Stimulated activated CD8-positive, alpha-beta memory T cell treated with anti-CD3 and anti-CD28 coated beads, Interleukin-15, amount 100 ng/mL, for 1 hour (primary cell): ENCODE data around the gene ADGRD2.

Experiments
- DNase-seq: peaks from one replicate; pipeline ENCODE4 v3.0.0-alpha.2; 2020; ENCODE audit warnings: low read depth

ADGRD2 gene

DNA sequence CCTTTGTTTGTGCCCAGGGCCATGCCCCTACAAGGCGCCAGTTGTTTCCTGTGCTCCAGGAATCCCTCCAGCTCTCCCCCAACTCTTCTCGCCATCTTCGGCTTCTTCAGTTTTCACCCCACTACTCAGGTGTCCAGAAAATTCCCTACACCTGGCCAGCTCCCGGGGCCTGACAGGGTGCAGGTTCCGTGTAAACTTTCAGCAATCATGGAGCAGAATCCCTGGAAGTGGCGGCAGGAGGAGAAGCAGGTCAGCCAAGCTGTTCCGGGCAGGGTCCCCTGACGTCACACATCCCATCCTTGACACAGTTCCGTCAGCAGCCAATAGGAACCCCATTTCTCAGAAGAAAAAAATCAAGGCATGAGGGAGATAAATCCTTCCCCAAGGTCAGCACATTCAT is 12.2 kb upstream of the ADGRD2 start:
- DNase-seq = no peak

DNA sequence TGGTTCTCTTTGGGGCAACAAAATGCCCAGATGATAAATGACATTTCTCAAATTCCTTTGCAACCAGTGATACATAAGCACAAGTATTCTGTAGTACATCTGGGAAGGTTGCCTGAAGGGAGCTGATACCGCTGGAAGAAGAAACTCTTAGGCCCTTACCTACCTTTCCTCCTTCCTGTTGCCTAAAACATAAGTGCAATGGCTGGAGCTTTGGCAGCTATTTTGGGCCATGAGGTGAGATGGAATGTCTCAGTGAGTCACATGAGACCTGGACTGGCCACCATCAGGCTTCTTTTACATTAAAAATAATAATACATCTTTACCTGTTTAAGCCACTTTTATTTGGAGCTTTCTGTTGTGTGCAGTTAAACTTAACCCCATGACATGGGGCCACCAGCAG is 11.2 kb upstream of the ADGRD2 start:
- no peak for DNase-seq

DNA sequence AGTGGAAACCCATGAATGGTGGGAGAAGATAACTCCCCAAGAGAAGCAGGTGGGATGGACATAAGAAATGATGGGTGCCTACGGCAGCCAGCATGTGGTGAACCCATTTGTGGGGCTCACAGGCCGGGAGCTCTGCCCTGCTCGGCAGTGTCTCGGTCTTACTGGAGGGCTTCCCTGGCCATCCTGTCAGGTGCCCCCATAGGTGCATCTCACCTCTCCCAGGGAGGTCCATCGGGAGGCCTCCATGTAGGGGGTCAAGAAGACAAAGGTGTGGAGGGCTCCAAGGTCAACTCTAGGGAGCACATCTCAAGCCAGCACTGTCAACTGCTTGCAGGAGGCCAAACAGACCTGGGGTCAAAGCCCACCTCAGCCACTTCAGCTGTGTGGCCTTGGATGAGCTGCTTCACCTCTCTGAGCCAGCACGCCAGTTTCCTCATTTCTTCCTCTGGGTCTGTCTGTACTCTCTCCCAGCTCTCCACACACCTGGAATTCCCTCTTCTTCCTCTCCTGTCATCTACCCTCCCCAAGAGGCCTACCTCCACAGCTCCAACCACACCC is 10.5 kb upstream of the ADGRD2 start:
- DNase-seq = no peak

DNA sequence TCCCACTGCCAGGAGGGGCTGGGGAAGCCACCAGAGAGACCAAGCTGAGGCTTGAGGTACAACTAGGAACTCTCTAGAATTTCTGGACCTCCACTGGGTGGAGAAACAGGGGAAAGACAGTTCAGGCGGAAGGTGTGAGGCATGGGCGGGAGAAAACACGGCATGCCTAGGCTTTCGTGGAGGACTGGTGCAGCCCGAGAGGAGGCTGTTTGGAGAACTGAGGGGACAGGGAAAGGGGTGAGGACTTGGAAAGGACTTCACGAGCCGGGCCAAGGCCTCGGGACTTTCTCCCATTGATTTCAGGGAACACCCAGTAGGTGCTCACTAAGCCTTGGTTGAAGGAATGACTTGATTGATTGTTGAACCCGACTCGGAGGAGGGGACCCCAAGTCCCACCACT is 9.5 kb upstream of the ADGRD2 start:
- no peak for DNase-seq

DNA sequence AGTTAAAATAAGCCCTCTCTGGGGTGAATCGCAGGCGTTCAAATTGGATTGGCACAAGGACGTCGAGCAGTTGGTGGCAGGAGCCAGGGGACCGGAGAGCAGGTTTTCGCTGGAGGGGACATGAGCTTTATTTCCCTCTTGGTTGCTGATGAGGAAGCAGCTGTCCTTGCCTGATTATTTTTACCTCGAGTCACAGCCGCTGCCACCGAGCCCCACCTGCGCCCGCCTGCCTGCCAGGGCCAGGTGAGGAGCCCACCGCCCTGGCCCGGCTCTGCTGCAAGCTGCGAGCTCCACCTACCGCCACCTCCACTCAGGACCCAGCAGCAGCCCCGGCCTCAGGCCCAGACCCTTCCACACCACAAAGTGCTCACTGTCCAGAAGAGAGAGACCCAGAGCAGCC is 9.0 kb upstream of the ADGRD2 start:
- DNase-seq = no peak

DNA sequence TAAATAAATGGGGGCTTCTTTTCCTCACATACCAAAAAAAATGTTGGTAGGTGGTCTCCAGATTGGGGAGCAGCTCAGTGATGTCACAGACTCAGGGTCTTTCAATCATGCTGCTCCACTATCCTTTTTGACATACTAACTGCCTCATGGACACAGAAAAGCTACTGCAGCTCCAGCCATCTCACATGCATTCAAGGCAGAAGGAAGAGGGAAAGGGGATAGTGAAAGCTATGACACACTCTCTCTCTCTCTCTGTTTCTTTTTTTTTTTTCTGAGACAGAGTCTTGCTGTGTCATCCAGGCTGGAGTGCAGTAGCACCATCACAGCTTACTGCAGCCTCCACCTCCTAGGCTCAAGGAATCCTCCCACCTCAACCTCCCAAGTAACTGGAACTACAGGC is 7.9 kb upstream of the ADGRD2 start:
- DNase-seq = no peak

DNA sequence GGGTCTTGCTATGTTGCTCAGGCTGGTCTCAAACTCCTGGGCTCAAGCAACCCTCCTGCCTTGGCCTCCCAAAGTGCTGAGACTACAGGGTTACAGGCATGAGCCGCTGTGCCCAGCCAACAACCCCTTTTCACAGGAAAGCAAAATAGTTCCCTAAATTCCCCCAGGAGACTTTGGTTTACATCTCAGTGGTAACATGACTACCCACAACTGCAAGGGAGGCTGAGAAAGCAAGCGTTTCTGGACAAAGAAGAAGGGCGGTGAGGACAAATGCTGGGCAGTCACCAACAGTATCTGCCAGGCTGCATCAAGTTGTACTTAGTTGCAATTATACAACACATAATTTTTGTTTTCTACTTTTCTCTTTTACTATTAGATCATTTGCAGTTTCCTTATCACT is 7.4 kb upstream of the ADGRD2 start:
- no peak for DNase-seq

DNA sequence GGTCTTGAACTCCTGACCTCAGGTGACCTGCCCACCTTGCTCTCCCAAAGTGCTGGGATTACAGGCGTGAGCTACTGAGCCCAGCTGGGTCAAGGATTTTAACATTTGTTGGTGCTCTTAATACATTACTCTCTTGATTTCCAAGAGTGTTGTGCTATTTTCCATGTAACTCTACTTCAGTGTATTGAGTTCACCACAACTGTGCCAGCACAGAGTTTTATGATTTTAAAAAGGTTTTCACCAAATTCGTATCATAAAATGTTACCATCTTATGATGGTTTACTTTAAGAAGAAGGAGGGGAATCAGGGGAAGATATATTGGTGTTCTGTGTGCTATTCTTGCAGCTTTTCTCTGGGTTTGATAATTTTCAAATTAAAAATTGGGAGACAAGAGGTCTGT is 6.6 kb upstream of the ADGRD2 start:
- no peak for DNase-seq

DNA sequence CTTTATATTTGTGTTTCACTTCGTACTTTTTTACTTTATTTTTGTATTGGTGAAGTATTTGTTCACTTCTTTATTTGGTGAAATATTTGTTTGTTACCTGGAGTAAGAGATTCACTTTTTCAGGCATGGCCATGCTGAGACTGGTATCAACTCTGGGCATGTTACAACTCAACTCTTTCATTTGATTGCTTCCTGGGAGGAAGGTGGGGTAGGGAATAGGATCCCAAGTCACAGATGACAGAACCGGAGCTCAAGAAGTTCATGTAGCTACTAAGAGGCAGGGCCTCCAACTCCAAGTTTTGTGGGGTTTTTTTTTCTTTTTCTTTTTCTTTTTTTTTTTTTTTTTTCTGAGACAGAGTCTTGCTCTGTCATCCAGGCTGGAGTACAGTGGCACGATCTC is 6.1 kb upstream of the ADGRD2 start:
- no peak for DNase-seq

DNA sequence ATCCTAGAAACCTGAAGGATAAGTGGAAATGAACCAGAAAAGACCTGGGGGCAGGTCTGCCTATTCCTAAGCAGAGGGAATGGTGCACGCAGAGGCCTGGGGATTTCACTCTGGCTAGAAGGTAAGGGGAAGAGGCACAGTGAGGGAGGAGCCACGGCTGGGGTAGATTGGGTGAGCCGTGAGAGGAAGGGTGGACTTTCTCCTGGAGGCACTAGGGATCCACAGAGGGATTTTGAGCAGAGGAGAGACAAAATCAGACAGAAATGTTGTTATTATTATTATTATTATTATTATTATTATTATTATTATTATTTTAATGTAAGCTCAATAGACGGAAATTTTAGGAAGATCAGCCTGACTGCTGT is 3.0 kb upstream of the ADGRD2 start:
- DNase-seq = no peak

DNA sequence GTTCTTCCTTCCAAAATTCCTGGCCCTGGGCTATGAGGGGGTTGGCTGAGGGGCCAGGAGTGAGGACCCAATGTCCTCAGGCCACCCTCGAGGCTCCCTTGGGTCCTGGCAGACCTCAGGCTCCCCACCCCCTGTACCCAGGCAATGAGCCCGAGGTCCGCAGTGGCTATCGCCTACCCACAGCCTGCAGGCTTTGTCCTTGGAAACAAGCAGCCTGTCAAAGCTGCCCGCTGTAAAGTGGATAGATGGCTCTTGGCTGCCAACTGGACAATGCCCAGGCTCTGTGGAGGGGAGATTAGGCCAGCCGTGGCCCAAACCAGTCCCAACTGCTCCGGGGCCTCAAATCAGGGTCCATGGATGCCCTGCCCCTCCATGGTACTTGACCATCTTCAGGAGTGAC is 2.2 kb upstream of the ADGRD2 start:
- no peak for DNase-seq

DNA sequence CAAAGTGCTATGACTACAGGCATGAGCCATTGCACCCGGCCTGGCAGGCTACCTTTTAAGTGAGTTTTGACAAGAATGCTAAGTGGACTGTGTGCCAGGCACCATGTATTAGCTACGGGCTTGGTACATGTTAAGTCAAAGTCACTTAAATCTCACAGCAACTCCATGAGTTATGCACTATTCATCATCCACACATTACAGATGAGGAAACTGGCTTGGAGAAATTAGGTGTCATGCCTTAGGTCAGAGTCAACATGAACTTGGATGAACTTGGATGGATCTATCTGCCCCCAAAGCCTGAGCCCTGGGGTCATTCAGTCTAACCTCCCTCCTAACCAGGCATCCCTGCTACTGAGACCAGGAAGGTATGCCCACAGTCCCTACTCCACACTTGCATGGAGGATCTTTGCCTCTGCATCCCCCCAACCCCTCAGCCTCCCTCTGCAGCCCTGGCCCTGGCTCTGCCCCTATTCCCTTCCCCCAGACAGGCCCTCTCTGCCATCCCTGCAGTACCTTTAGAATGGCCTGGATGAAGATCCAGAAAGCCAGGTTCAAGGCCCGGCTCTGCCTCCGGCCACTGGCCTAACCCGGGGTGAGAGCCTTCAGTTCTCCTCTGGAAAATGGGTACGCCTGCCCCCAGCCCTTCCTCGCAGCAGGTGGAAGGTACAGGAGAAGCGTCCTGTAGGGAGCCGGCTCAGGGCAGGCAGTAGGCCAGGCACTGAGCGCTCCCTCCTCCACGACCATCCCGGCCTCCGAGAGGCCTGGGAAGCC is 685 bp upstream of the ADGRD2 start:
- DNase-seq = no peak

DNA sequence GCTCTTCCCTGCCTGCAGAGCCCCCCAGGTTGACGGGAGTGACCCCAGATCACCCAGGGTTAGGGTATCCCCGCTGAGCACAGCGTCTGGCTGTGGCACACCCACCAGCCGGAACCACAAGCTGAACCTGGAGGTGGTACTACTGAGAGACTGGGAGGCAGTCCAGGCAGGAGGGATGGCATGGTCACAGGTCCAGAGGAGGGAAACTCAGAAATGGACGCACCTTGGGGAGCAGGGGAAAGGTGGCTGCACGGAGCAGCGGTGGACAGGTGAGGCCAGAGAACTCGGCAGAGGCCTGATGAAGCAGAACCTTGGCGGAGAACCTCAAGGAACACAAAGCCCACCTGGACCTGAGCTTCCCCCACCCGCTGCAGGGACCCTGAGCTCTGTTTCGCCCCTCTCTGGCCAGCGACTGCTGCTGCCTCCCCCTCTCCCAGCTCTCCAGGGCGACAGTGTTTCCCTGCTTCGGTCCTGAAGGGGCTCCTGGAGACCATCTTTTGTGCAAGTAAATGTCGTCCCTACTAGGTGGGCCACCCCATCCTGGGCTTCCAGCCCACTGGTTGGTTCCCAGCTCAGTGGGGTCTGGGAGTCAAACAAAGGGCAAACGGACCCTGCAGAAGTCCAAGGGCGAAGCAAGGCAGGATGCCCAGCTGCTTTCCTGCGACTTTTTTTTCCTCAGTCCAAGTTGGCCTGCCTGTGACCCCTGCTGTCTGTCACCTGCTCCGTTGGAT is 845 bp downstream of the ADGRD2 start:
- DNase-seq = no peak

DNA sequence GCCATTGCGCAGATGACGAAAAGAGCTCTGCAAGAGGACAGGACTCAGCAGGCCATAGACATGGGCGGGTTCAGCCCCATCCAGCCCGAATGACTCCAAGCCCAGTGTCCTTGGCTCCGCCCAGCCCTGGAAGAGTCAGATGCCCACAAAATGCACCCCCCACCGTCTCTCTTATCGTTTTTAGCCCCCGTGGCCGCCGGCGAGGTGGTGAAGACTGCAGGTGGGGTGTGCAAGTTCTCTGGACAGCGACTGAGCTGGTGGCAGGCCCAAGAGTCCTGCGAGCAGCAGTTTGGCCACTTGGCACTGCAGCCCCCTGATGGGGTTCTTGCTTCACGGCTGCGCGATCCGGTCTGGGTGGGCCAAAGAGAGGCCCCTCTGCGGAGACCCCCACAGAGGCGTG is 2.1 kb downstream of the ADGRD2 start:
- no peak for DNase-seq

DNA sequence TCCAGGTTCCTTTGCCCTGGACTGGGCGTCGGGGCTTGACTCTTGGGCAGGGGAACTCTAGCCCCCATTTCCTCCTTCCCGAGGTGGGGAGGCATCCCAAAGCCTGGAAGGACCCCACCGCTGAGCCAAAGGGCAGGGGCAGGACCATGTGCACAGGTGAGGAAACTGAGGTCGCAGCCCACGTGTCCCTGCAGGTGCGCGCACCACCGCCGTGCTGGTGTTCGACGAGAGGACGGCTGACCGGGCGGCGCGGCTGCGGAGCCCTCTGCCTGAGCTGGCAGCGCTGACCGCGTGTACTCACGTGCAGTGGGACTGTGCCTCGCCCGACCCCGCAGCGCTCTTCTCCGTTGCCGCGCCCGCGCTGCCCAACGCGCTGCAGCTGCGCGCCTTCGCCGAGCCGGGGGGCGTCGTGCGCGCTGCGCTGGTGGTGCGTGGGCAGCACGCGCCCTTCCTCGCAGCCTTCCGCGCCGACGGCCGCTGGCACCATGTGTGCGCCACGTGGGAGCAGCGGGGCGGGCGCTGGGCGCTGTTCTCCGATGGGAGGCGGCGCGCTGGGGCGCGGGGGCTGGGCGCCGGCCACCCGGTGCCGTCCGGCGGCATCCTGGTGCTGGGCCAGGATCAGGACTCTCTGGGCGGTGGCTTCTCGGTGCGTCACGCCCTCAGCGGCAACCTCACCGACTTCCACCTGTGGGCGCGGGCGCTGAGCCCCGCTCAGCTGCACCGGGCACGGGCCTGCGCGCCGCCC is 2.8 kb downstream of the ADGRD2 start:
- DNase-seq = no peak

DNA sequence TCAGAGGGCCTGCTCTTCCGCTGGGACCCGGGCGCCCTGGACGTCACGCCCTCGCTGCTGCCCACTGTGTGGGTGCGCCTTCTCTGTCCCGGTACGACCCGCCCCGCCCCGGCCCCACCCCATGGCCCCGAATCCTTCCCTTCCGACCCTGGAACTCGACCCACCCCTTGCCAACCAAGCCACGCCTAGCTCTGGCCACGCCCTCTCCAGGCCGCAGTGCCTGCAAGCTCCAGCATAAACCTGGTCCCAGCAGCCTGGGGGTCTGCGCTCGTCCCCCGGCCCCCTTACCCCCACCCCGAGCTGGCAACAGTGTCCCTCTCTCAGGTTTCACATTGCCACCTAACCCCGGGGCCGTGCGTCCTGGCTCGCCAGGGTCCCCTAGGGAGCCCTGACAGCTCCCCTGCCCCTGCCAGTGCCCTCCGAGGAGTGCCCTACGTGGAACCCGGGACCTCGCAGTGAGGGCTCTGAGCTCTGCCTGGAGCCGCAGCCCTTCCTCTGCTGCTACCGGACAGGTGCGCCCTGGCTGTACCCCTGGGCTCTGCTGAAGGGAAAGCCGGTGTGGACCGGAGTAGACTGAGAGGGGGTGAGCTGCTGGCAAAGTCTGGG is 3.4 kb downstream of the ADGRD2 start:
- no peak for DNase-seq

DNA sequence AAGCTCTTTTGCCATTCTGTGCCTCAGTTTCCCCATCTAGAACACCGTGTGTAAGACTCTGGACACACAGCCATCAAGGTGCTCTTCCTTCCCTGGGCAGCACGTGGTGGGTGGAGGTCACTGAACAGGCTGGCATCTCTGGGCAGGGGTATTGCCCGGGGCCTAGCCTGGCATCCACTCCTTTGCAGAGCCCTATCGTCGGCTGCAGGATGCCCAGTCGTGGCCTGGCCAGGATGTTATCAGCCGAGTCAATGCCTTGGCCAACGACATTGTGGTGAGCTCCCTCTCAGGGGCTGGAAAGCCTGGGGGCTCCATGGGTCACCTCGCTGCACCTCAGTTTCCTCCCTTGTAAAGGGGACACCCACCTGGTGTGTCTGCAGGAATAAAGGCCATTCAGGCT is 4.0 kb downstream of the ADGRD2 start:
- DNase-seq = no peak

DNA sequence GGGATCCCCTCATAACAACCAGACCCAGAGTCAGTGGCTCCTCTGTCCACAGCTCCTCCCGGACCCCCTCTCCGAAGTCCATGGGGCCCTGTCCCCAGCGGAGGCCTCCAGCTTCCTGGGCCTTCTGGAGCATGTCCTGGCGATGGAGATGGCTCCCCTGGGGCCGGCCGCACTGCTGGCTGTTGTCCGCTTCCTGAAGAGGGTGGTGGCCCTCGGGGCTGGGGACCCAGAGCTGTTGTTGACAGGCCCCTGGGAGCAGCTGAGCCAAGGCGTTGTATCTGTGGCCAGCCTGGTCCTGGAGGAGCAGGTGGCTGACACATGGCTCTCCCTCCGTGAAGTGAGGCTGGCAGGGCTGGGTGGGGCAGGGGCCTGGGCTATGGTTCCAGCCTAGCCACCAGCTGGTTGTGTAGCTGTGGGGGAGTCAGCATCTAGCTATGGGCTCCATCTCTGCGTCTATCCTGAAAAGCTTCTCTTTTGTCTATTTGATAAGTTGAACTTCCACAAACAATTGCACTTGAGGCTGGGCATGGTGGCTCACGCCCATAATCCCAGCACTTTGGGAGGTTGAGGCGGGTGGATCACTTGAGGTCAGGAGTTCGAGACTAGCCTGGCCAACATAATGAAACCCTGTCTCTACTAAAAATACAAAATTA is 4.7 kb downstream of the ADGRD2 start:
- DNase-seq = no peak

DNA sequence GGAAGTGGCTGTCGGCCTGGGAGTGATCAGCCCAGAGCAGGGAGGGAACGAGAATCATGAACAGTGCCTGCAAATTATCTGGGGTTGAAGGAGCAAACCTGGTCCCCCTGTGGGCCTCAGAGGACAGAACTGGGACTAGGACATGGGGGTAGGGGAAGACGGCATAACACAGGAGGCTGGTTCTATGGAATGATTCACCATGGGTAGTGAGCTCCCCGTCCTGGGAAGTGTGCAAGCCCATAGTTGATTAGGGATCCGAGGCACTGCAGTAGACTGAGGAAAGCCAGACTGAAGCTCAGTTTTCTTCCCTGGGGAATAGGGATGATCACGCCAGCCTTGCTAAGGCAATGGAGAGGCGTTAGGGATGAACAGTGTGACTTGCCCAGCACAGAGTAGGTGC is 5.6 kb downstream of the ADGRD2 start:
- no peak for DNase-seq

DNA sequence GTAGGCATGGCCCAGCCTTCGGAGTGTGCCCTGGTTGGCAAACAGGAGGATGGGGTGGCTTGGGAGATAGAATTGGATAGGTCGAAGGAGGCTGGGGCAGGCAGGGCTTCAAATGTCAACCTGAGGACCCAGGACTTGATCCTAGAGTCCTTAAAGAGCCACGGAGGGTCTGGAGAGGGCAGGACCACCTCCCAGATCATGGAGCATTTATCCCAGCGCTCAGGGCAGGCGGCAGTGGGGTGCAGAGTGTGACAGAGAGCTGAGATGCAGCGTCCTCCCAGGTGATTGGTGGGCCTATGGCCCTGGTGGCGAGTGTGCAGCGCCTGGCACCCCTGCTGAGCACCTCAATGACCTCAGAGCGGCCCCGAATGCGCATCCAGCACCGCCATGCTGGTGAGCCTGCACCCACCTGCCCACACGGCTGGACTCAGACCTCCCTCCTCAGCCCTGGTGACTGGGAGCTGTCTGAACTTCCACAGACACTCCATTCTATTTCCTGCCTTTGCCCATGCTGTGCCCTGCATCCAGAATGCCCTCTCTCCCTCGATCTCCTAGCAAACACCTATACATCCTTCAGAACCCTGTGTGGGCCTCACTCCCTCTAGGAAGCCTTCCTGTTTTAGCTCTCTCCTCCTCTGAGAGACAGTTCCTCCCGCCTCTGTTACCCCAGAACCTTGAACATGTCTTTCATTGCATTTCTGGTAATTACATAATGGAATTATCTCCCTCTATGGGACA is 6.3 kb downstream of the ADGRD2 start:
- no peak for DNase-seq
